HG03342 (cell line): Measurements from ENCODE around the gene CCL24.
A peak's percentile ranks its signal among the peaks of the same experiment; 100 is the strongest.
"Not testable (repeated sequence)": the region's sequence is repeated elsewhere in the genome, so short reads cannot be mapped to it uniquely, and the experiment has no call there.

ENCODE experiments used
- ATAC-seq: cut with Tn5 transposase; IDR thresholded peaks from one replicate; pipeline ENCODE4 v1.9.1; 2021; ENCODE audit warnings: mild to moderate bottlenecking, moderate library complexity; ENCODE audit not compliant: unreplicated experiment

The CCL24 gene, protein sequence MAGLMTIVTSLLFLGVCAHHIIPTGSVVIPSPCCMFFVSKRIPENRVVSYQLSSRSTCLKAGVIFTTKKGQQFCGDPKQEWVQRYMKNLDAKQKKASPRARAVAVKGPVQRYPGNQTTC

DNA sequence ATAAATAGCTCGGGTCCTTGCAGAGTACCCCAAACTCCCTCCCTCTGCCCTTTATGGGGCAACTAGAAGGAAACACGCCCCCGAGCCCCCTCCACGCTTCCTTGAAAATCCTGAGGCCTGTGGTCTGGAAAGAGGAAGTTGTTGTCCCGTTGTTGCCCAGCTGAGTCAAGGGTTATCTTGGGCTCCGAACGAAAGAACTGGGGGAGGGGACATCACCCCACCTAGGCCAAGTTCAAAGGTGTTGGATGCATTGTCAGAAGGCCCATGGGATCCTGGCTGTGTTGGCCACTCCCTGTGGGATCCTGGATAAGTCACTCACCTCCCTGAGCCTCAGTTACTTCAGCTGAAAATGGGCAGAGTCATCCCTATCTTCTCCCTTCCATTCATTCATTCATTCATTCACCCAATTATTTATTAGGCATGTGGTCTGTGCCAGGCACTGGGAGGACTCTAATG, at the start of gene CCL24:
TSS of gene CCL24 (minus strand) at position 26 of the 456 bp plus-strand sequence. CDS start 91 bp downstream, outside the sequence.
- ATAC-seq: no peak

DNA sequence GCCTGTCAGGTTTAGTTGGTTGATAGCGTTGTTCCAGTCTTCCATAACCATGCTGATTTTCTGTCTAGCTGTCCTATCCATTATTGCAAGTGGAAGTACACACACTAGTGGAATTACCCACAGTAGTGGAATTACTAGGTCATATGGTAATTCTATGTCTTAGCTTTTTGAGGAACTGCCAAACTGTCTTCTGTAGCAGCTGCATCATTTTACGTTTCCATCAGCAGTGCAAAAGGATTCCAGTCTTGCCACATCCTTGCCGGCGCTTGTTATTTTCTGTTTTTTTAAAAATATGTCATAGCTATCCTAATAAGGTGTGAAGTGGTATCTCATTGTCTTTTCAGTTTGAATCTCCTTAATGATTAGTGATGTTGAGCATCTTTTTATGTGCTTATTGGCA, 48.0 kb upstream of the CCL24 start:
- no peak for ATAC-seq

DNA sequence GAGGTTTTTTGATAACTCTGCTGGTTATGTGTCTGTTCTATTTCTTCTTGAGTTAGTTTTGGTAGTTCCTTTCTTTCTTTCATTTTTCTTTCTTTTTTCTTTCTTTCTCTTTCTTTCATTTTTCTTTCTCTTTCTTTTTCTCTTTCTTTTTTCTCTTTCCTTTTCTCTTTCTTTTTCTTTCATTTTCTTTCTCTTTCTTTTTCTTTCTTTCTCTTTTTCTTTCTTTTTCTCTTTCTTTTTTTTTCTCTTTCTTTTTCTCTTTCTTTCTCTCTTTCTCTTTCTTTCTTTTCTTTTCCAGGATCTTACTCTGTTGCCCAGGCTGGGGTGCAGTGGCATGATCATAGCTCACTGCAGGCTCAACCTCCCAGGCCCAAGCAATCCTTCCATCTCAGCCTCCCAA, 44.8 kb upstream of the CCL24 start:
- no peak for ATAC-seq

DNA sequence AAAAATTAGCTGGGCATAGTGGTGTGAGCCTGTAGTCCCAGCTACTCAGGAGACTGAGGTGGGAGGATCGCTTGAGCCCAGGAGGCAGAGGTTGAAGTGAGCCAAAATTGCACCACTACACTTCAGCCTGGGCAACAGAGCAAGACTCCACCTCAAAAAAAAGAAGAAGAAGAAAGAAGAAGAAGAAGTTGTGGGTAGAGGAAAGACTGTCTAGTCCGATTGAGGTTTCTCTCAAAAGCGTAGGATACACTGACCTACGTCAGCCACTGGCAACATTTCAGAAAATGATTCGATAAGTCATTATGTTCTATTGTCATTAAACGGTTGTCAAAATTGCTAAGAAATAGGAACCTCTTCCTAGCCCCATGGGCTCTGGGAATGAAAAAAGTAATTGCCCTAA, 42.9 kb upstream of the CCL24 start:
- ATAC-seq: no peak

DNA sequence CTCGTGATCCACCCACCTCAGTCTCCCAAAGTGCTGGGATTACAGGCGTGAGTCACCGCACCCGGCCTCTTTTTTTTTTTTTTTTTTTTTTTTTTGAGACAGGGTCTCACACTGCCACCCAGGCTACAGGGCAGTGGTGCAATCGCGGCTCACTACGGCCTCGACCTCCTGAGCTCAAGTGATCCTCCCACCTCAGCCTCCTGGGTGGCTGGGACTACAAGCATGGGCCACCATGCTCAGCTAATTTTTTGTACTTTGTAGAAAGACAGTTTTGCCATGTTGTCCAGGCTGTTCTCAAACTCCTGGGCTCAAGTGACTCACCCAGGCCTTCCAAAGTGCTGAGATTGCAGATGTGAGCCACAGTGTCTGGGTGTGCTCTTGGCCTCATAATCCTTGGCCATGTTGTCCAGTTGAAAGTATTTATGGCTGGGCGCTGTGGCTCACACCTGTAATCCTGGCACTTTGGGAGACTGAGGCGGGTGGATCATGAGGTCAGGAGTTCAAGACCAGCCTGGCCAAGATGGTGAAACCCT, 41.3 kb upstream of the CCL24 start:
- ATAC-seq: not testable (repeated sequence)

DNA sequence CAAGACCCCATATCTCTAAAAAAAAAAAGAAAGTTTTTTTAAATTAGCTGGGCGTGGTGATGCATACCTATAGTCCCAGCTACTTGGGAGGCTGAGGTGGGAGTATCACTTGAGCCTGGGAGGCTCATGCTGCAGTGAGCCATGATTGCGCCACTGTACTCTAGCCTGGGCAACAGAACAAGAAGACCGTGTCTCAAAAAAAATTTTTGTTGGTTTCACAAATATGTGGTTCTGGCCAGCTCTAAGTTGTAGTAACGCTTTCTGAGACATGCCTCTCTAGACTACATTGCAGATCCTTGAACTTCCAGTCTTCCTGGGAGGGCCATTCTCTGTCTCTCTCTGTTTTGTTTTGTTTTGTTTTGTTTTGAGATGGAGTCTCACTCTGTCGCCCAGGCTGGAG, 40.6 kb upstream of the CCL24 start:
- no peak for ATAC-seq

DNA sequence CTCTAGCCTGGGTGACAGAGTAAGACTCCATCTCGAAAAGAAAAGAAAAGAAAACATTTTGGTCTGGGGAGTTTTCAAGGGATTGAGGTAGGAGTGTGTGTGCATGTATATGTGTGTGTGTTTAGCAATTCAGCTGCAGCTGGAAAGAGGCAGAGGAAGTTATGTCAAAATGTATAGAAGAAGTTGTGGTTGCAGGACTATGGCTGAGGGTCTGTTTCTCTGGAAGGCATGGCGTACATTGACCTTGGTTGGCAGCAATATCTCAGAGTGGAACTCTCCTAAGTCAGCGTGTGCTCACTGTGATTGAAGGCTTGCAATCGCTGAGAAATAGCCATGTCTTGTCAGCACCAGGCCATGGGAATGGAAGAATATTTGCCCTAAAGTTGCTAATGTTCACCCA, 36.6 kb upstream of the CCL24 start:
- no peak for ATAC-seq

DNA sequence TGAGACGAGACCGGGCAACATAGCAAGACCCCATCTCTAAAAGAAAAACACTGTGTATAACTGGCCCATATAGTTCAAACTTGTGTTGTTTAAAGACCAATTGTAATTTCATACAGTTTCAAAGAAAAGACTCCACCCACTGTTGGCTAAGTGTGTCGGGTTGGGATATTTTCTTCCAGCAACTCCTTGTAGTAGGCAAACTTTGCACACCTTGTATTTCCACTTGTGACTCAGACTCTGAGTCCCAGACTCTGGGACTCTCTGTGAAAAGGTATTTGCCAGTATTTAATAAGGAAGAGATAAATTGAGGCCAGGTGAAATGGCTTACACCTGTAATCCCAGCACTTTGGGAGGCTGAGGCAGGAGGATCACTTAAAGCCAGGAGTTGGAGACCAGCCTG, 36.0 kb upstream of the CCL24 start:
- ATAC-seq: no peak

DNA sequence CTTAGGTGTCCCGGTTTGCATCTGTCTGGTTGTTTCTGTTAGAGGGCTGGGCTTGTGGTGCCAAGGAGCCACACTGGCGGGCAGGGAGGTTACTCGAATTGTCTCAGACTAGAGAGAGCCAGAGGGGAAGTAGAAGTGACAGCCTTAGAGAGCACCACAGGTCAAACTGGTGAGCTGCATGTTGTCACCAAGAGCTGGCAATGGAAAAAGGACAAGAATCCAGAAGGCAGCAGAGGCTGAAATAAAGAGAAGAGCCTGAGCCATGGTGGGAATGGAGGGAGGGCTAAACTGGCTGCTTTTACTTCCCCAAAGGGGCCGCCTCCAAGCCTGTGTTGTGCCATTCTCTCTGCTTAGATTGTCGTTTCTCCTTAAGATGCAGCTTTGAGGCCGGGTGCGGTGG, 34.1 kb upstream of the CCL24 start:
- no peak for ATAC-seq

DNA sequence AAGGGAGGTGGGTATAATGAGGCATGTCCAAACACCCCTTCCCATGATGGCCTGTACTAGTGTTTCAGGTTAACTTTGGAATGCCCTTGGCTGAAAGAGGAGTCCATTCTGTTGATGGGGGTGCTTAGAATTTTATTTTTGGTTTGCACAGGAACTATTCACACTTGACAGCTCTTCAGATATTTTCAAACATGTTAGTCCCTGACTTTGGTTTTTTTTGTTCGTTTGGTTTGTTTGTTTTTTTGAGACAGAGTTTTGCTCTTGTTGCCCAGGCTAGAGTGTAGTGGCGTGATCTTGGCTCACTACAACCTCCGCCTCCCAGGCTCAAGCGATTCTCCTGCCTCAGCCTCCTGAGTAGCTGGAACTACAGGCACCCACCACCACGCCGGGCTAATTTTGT, 31.5 kb upstream of the CCL24 start:
- not testable (repeated sequence) for ATAC-seq

DNA sequence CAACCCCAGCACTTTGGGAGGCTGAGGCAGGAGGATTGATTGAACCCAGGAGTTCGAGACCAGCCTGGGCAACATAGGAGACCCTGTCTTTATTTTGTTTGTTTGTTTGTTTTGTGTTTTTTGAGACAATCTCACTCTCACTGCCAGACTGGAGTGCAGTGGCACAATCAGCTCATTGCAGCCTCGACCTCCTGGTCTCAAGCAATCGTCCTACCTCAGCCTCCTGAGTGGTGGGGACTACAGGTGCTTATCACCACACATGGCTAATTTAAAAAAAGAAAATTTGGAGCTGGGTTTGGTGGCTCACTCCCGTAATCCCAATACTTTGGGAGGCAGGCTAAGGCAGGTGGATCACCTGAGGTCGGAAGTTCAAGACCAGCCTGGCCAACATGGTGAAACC, 30.6 kb upstream of the CCL24 start:
- no peak for ATAC-seq

DNA sequence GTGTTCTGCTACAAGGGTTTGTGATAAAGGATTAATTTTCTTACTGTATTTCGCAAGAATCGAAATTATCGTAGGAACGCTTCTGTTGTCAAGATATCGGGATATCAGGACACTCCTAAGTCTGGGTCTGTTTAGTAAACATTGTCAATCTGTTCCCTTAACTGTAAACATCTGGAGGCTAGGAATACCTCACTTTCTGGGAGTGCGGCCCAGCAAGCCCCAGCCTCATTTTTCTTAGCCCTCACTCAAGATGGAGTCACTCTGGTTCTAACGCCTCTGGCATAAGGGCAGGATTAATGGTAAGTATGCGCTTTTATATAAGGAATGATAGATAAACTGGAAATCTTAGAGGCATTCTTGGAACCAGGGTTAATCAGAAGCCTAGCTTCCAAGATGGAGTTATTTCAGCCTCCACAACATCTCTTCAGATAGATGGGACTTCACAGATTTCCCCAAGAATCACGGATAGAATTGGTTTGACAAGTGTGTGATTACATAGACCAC, 30.1 kb upstream of the CCL24 start:
- ATAC-seq: no peak

DNA sequence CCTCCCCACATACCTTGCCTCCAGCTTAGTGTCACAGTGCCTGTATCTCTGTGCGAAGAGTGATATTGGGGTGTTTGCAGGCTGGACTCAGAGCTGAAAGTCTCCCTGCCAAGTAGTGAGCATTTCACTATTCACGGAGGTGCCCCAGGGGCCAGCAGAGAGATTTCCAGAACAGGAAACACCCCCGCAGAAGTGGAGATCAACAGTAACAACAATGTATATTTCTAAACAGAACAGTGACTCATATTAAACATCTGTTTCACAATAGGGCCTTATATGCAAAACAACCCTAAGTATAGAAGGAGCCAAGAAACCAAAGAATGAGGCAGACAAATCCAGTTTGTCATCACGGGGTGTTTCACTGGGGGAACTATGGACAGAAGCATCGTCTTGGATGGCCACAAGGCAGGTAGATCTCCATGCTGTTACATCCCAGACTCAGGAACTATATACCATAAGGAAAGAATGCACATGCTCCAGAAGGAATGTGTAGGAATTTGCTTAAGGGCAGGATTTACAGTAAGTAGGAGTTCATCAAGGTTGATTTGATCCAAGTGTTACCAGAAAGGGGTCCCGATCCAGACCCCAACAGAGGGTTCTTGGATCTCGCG, 29.3 kb upstream of the CCL24 start:
- ATAC-seq: peak; percentile 93

DNA sequence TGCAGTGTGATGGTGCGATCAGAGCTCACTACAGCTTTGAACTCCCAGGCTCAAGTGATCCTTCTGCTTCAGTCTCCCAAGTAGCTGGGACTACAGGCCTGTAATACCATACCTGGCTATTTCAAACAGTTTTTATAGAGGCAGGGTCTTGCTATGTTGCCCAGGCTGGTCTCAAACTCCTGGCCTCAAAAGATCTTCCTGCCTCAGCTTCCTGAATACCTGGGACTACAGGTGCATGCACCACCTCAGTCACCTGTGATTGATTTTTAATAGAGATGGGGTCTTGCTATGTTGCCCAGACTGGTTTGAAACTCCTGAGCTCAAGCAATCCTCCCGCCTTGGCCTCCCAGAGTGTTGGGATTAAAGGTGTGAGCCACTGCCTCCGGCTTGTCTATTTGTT, 26.4 kb upstream of the CCL24 start:
- ATAC-seq: no peak

DNA sequence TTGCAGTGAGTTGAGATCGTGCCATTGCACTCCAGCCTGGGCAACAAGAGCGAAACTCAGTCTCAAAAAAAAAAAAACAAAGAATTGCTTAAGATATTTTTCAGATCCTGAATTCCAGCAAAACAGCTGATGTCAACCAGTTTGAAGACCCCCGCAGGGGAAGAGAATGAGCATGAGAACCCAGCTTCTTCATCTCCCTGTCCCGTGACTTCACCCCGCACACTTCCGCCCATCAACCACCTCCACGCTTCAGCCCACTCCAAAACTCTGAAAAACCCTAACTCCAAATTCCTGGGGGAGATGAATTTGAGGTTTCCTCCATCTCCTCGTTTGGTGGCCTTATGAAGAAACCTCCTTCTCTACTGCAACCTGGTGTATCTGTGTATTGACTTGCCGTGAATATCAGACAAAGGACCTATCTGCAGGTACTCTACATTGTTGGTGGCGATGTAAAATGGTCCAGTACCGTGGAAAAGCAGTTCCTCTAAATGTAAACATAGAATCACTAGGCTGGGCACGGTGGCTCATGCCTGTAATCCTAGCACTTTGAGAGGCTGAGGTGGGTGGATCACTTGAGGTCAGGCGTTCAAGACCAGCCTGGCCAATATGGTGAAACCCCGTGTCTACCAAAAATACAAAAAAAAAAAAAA, 24.8 kb upstream of the CCL24 start:
- ATAC-seq: not testable (repeated sequence)

DNA sequence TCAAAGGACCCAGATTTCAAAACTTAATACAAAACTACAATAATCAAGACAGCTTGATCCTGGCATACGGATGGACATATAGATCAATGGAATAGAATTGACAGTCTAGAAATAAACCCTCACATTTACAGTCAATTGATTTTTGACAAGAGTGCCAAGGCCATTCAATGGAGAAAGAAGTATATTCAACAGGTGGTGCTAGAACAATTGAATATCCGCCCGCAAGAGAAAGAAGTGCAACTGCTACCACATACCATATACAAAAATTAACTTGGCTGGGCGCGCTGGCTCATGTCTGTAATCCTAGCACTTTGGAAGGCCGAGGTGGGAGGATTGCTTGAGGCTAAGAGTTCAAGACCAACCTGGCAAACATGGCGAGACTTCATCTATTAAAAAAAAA, 23.2 kb upstream of the CCL24 start:
- no peak for ATAC-seq

DNA sequence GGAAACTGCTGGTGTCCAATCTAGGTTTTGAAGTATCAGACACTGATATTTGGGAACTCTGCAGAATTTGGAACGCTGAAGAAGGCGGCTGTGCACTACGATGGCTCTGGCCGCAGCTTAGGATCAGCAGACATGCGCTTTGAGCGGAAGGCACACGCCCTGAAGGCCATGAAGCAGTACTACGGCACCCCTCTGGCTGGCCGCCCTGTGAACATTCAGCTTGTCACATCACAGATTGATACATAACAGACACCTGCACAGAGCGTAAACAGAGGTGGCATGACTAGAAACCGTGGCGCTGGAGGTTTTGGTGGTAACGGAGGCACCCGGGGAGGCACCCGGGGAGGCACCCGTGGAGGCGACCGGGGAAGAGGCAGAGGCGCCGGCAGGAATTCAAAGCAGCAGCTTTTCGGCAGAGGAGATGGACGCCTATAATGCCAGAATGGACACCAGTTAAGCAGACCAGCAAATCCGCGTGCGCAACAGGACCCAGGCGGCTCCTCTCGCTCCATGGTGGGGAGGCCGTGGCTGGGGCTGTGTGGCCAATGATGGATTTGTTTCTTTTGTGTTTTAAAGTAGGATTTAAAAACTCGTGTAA, 22.2 kb upstream of the CCL24 start:
- no peak for ATAC-seq

DNA sequence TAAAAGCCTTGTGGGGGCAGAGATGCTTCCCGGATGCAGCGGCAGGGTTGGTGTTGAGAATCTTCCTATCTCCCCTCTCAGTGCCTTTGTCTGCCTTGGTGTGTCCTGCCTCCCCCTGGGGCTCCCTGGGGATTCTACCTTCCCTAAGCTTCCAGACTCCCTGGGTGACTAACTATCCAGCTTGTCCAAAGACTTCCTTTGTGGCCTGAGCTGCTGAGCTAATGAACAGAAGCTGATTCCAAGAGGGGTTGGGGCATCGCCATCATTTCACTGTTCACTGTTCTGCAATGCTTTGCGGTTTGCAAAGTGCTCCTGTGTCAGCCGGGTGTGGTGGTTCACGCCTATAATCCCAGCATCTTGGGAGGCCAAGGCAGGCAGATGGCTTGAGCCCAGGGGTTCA, 20.1 kb upstream of the CCL24 start:
- not testable (repeated sequence) for ATAC-seq

DNA sequence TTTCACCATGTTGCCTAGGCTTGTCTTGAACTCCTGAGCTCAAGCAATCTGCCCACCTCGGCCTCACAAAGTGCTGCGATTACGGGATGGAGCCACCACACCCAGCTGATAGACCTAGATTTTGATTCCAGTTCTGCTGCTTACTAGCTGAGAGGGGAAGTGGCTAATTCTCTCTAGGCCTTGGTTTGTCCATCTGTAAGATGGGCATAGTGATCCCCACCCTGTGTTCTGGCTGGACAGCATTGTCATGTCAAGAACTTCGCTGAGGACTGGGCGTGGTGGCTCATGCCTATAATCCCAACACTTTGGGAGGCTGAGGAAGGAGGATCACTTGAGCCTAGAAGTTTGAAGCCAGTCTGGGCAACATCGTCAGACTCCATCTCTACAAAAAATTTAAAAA, 17.4 kb upstream of the CCL24 start:
- no peak for ATAC-seq

DNA sequence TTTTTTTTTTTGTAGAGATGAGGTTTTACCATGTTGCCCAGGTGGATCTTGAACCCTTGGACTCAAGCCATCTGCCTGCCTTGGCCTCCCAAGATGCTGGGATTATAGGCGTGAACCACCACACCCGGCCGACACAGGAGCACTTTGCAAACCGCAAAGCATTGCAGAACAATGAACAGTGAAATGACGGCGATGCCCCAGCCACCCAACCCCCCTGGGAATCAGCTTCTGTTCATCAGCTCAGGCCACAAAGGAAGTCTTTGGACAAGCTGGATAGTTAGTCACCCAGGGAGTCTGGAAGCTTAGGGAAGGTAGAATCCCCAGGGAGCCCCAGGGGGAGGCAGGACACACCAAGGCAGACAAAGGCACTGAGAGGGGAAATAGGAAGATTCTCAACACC, 16.1 kb upstream of the CCL24 start:
- ATAC-seq: not testable (repeated sequence)

DNA sequence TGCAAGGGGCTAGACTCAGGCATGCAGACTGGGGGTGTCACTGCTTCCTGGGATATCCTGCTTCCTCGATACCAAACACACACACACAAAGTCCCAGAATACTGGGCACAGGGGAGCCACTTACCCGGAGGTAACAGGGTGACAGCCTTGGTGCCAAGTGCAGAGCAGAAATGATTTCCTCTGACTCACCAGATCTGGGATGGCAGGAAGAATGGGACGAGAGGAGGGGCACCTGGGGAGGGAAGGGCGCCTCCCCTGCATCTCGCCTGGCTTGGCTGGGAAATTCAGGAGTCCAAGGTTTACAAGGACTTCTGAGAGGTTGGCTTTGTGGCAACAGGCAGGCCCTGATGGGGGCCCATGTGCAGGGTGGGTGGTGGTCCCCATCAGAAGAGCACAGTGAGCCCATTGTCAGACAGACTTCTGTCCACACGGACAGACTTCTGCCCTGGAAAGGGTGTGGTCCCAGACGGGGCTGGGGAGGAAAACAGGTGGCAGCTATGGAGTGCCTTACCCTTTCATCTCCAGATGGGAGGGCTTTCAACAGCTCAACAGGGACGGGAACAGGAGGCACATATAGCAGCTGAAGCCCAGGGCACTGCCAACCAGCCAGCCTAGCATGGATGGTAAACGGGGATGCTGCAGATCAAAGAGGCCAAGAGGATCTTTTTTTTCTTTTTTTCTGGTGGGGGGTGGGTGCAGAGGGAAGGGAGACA, 9.7 kb upstream of the CCL24 start:
- ATAC-seq: no peak
